AG09319 (cell line): ENCODE measurements around the gene HNF1B.
"Not testable (repeated sequence)": the region's sequence is repeated elsewhere in the genome, so short reads cannot be mapped to it uniquely, and the experiment has no call there.

Experiments
- DNase-seq: peaks from one replicate; pipeline ENCODE4 v3.0.0-alpha.2; 2010; ENCODE audit warnings: low read depth; ENCODE audit errors: extremely low read depth
- TF ChIP-seq, protein P1 (sequence below): IDR thresholded peaks from 2 replicates; pipeline ENCODE4 v1.5.1; 2011; ENCODE audit warnings: low read depth, mild to moderate bottlenecking, inconsistent platforms, low read length, moderate library complexity

HNF1B gene

DNA sequence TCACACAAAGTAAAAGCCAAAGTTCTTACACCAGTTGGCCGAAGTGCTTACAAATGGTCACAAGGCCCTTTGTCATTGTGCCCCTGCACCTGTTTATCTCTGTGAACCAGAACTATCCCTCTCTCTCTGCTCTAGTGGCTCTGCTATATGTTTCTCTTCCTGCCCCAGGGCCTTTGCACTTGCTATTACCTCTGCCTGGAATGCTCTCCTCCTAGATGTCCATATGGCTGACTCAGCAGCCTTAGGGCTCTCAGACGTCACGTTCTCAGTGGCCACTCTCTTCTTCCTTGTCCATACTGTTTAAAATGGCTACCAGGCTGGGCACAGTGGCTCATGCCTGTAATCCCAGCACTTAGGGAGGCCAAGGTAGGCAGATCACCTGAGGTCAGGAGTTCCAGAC is 62.9 kb downstream of the HNF1B start:
- TF ChIP-seq, protein P1, sequence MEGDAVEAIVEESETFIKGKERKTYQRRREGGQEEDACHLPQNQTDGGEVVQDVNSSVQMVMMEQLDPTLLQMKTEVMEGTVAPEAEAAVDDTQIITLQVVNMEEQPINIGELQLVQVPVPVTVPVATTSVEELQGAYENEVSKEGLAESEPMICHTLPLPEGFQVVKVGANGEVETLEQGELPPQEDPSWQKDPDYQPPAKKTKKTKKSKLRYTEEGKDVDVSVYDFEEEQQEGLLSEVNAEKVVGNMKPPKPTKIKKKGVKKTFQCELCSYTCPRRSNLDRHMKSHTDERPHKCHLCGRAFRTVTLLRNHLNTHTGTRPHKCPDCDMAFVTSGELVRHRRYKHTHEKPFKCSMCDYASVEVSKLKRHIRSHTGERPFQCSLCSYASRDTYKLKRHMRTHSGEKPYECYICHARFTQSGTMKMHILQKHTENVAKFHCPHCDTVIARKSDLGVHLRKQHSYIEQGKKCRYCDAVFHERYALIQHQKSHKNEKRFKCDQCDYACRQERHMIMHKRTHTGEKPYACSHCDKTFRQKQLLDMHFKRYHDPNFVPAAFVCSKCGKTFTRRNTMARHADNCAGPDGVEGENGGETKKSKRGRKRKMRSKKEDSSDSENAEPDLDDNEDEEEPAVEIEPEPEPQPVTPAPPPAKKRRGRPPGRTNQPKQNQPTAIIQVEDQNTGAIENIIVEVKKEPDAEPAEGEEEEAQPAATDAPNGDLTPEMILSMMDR: no peak

DNA sequence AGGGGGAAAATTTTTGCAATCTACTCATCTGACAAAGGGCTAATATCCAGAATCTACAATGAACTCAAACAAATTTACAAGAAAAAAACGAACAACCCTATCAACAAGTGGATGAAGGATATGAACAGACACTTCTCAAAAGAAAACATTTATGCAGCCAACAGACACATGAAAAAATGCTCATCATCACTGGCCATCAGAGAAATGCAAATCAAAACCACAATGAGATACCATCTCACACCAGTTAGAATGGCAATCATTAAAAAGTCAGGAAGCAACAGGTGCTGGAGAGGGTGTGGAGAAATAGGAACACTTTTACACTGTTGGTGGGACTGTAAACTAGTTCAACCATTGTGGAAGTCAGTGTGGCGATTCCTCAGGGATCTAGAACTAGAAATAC is 64.9 kb downstream of the HNF1B start:
- DNase-seq: not testable (repeated sequence)

More for the DNA sequence above, 62.9 kb downstream of the HNF1B start:
- DNase-seq: no peak

DNA sequence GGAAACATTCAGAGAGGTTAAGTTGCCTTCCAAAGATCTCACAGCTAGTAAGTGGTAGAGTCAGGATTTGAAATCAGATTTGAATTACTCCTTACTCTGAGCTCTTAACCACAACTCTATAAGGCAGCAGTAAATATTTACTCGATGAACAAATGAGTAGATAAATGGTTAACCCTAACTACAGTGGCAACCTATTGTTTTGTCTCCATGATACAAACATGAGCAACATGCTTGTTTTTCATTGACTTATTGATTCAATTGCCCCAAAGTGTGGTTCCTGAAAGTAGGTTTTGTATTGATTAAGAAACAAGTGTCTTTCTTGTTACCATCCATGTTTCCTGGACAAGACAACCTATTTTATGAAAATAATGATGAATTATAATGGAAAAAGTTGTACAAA is 66.8 kb downstream of the HNF1B start:
- DNase-seq: no peak
- TF ChIP-seq, protein P1: no peak

DNA sequence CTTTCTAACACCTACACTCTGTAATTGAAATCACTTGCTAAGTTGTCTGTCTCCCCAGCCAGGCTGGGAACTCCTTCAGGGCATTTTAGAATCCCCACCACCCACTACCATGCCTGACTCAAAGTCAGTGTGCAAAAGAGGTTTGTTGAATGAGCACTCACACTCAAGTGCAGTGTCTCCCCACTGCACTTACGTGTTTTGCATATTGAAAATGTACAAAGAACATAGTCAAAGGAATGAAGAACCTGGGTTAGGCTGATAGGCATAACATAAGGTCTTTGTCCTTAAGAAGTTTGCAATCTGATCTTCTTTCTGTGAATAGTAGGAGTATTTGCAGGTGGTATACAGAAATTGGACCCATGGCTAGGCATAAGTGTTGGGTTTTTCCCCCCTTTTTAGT is 67.8 kb downstream of the HNF1B start:
- TF ChIP-seq, protein P1: no peak
- no peak for DNase-seq

DNA sequence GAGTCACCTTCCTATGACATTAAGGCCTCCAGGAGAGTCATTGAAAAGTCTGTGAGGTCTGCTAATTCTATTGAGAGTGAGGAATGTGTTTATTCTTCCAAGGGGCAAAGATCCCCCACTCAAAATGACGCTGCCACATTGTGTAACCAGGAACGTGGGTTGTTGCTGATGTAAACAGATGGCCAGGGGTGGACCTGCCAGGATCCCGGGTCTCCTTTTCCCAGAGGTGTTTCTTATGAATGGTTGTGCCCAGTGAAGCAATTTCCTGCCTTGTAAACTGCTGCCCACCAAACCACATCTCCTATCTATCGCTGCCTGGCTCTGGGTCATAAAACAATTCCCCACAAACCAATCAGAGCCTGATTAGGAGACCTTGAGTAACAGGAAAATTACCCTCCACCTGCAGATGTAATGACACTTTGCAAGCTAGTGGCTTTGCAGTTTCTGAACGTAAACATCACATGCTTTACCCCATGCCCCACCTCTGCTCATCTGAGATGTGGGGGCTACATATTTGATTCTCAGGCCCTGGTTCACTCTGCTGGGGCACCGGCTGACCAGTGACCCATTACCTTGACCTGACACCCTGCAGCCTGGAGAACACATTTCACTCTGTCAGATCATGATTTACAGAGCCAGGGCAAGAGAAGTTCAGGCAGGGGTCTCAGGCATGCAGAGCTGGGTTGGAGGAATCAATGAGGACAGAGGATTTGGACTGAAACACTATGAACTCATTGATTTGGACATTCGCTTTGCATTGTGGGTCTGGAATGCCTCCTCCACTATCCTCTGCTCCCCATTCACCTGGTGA is 68.5 kb downstream of the HNF1B start:
- no peak for DNase-seq

DNA sequence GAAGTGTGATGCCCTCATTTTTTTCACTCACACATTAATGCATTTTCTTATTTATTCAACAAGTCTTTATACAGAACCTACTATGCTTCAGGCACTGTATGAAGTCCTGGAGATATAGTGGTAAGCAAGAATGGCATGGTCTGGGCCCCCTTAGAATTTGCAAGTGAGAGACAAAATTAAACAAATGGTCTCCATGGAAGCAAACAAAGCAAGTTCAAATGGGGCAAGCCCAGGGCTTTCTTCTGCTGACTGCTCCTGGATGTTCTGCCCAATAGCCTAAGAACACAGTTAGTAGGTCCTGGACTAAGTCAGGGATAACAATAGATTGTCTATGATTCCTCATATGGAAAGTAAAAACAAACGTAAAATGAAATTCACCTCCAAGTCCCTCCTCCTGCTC is 70.3 kb downstream of the HNF1B start:
- TF ChIP-seq, protein P1: no peak
- DNase-seq: no peak

More for the DNA sequence above, 68.5 kb downstream of the HNF1B start:
- TF ChIP-seq, protein P1: no peak

DNA sequence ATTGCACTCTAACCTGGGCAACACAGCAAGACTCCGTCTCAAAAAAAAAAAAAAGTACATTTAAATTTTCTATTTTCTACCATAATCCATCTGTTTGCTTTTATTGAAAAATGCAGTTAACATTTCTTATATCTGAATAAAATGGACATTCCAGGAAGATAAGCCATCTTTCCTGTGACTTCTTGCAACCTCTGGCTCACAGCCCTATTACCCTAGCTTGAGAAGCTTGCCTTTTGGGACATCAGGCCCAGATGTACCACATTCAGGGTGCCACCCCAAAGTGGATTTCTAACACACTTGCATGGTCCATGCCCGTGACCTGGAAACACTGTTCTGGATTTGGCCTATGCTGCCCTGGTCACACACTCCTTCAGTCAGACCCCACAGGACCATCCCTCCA is 71.5 kb downstream of the HNF1B start:
- TF ChIP-seq, protein P1: no peak
- no peak for DNase-seq
